GM20431 (cell line): ENCODE data around the gene ZNF862.
"Not testable (repeated sequence)": the region's sequence is repeated elsewhere in the genome, so short reads cannot be mapped to it uniquely, and the experiment has no call there.

Experiments used
- in situ Hi-C: fragments of 300-500 bp; cut with MseI, MboI; formaldehyde crosslinking; loops from one replicate; pipeline ENCODE4 v1.15.0; 2020; ENCODE audit warnings: low sequenced_read_pairs; ENCODE audit not compliant: unreplicated experiment

ZNF862 gene

DNA sequence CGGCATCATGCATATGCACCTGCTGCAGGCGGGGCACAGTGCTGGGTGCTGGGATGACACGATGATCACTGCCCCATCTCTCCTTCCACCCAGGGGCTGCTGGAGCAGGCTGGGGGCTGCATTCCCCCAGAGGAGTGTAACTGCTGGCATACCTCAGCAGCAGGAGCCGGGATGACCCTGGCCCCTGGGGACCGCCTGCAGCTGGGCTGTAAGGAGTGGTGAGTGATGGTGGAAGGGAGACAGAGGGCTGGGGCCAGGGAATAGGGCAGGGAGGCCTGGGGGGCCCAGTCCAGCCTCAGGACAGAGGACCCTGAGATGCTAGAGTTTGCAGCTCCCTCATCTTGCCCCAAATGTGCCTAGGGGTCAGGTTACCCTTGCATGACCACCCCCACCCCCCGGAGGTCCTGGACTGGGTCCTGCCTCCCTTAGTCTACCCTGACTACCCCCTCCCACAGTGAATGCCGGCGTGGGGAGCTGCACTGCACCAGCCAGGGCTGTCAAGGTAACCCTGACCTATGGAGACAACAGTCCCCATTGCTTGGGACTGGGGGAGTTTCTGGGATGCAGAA, 14.5 kb upstream of the ZNF862 start:
- in situ Hi-C loops = no loop called here

DNA sequence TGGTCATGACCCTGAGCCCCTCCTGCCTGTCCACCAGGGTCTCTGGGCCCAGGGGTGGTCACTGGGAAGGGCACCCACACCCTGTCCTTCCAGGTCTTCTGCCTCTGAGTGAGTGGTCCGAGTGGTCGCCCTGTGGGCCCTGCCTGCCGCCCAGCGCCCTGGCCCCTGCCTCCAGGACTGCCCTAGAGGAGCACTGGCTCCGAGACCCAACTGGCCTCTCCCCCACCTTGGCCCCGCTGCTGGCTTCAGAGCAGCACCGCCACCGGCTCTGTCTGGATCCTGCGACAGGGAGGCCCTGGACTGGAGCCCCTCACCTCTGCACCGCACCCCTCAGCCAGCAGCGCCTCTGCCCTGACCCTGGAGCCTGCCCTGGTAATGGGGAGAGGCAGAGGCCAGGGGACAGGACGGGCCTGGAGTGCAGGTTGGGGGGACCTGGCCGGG, 13.9 kb upstream of the ZNF862 start:
- in situ Hi-C loops = no loop called here

DNA sequence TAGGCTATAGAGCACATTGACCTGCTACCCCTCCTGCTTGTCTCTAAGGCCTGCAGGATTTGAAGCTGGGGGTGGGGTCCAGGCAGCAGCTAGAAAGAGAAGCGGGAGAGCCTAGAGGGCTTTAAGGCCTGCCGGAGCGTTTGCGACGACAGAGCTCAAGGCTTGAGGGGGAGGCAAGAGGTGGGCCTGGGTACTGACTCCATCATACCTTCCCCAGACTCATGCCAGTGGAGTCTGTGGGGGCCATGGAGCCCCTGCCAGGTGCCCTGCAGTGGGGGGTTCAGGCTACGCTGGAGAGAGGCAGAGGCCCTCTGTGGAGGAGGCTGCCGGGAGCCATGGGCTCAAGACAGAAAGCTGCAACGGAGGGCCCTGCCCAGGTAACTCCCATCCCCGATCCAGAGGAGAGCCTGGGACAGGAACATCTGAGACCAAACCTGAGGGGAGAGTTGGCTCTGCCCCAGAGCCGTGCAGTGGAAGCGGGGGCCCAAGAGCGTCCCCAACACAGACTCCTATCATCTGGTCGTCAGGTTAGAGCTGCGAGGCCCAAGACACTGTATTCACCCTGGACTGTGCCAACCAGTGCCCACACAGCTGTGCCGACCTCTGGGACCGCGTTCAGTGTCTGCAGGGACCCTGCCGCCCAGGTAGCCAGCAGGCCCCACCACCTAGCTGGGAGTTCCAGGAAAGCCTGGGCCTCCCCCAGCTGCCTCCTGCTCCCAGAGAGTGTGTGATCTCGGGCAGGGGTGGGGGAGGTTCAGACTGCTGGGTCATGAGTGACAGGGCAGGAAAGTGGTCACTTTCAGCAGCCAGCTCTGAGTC, 13.2 kb upstream of the ZNF862 start:
- in situ Hi-C loops = no loop called here

DNA sequence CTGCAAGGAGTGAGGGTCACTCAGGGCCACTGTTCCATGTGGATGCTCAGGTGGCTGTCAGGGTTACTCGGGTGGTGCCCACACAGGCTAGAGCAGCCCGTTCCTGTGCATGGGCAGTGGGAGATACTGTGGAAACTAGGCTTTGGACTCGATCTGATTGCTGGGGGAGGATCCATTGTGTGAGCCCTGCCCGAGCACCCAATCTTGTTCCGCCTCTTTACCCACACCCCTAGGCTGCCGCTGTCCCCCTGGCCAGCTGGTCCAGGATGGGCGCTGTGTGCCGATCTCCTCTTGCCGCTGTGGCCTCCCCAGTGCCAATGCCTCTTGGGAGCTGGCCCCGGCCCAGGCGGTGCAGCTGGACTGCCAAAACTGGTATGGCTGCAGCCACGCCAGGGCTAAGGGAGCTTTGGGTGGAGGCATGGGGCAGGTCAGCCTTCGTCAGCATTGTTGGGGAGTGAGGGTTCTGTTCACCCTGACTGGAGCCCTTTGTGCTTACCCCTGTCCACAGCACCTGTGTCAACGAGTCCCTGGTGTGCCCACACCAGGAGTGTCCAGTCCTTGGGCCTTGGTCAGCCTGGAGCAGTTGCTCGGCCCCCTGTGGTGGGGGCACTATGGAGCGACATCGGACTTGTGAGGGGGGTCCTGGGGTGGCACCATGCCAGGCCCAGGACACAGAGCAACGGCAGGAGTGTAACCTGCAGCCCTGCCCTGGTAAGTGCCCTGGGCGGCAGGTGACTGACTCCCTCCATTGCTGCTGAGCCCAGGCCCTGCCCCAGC, 12.4 kb upstream of the ZNF862 start:
- in situ Hi-C loops = no loop called here

DNA sequence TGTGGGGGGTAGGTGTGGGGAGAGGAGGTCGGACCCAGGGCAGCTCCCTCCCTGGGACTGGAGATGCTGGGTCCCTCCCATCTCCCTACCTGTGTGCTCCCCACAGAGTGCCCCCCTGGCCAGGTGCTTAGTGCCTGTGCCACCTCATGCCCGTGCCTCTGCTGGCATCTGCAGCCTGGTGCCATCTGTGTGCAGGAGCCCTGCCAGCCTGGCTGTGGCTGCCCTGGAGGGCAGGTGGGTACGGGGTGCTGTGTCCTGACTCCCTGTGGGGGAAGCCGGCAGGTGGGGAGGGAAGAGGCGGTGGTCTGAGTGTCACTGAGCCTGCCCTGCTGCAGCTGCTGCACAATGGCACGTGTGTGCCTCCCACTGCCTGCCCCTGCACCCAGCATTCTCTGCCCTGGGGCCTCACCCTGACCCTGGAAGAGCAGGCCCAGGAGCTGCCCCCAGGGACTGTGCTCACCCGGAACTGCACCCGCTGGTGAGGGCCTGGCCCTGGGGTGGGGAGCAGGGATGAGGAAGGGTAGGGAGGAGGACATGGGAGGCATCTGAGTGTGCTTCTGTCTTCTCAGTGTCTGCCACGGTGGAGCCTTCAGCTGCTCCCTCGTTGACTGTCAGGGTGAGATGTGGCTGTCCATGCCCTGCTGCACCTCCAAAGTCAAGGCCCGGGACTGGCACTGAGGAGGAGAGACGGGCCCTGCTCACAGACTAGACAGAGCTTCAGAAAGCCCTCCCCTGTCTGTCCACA, 11.7 kb upstream of the ZNF862 start:
- in situ Hi-C loops = no loop called here

DNA sequence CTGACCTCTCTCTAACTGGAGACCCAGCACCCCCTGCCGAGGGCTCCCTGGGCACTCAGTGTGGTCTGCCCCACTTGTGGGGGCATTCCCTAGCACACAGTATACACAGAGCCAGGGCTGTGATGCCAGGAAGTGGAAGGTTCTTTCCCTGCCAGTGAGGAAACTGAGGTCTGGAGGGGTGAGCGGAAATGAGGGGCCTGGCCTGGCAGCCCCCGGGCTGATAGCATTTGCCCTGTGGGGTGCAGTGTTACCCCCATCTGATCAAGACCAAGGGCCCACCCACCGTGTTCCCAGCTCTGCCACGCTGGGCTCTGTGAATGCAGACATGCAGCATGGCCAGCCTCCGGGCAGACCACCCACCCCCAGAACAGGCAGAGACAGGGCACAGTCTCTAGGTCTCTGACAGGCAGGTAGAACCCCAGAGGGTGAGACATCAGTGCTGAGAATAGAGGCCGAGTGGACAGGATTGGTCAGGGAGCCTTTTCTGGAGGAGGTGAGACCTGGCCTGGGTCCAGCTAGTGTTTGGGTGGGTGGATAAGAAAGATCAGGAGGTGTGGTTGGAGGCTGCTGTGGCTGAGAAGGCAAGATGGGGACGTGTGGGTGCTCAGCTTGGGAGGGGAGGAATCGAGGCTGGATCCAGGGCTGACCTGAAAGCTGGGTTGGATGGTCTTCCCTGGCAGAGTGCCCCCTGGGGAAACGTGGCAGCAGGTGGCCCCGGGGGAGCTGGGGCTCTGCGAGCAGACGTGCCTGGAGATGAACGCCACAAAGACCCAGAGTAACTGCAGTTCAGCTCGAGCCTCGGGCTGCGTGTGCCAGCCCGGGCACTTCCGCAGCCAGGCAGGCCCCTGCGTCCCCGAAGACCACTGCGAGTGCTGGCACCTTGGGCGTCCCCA, 10.8 kb upstream of the ZNF862 start:
- in situ Hi-C loops = no loop called here

DNA sequence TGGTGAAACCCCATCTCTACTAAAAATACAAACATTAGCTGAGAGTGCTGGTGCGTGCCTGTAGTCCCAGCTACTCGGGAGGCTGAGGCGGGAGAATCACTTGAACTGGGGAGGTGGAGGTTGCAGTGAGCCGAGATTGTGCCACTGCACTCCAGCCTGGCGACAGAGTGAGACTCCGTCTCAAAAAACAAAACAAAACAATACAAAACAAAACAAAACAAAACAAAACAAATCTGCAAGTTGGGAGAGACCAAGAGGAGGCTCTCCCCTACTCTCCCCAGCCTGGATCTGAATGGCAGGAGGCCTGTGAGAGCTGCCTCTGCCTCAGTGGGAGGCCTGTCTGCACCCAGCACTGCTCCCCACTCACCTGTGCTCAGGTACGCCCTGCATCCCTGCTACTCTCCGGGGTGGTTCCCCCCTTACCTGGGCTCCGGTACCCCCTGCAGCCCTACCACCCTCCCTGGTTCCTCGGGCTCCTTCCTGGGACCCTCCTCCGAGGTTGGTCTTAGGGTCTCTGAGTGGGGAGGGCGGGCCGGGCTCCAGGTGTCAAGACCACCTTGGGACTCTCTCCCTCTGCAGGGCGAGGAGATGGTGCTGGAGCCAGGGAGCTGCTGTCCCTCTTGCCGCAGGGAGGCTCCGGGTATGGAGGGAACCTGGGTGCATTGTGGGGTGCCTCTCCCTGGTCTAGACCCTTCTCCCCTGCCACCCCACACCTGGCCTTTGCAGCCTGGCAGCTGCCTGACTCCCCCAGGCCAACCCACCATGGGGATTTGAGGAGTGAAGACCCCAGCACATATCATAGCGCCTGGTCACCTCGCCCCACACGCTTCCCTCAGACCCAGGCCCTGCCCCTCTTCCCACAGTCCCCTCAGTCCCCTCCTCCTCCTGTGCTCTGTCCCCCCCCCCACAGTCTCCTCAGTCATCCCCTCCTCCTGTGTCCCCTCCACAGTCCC, 9.5 kb upstream of the ZNF862 start:
- in situ Hi-C loops = no loop called here

DNA sequence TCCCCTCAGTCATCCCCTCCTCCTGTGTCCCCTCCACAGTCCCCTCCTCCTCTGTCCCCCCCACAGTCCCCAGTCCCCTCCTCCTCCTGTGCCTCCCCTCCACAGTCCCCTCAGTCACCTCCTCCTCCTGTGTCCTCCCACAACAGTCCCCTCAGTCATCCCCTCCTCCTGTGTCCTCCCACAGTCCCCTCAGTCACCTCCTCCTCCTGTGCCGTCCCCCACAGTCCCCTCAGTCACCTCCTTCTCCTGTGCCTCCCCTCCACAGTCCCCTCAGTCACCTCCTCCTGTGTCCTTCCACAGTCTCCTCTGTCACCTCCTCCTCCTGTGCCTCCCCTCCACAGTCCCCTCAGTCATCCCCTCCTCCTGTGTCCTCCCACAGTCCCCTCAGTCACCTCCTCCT, 7.6 kb upstream of the ZNF862 start:
- in situ Hi-C loops = not testable (repeated sequence)

DNA sequence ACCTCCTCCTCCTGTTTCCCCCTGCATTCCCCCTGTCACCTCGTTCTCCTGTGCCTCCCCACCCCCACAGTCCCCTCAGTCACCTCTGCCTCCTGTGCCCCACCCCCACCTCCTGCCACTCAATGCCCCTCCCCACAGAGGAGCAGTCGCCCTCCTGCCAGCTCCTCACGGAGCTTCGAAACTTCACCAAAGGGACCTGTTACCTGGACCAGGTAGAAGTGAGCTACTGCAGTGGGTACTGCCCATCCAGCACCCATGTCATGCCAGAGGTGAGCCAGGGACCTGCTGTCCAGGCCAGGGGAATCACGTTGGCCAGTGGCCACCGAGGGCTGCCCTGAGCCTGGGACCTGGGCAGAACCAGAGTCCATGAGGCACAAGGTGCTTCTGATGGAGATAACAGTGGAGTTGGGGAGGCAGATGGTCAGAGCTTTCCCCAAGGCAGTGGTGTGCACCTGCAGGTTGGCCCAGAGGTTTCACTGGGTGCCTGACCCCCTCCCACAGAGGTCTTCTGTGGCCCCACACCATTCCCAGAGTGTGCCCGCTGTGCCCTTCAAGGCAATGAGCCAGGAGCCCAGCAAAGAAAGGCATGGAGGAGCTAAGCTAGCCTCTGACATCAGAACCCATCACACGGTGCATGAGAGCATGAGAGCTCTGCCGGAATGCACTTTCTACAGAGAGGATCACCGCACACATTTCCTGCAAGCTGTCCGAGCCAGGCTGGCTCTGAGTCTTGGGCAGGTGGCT, 7.0 kb upstream of the ZNF862 start:
- in situ Hi-C loops = no loop called here

DNA sequence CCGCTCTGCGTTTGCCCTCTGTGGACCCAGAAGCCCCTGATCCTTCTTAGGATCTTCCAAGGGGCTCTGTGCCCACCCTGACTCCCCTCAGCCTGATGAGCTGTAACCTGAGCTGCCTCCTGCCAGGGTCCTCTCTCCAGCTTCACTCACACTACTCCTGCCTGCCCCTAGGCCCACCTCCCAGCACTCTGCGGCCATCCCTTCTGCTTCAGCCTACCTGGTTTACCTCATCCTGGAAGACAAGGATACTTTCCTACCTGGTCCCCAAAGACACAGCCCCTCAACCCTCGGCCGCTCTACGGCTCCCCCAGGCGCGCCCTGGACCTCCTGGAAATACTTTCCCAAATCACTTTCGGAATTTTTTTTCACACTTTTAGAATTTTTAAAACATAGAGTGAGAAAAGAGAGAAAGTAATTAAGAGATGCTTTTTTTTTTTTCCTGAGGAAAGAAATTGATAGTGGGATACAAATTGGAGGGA, 6.4 kb upstream of the ZNF862 start:
- in situ Hi-C loops = no loop called here

DNA sequence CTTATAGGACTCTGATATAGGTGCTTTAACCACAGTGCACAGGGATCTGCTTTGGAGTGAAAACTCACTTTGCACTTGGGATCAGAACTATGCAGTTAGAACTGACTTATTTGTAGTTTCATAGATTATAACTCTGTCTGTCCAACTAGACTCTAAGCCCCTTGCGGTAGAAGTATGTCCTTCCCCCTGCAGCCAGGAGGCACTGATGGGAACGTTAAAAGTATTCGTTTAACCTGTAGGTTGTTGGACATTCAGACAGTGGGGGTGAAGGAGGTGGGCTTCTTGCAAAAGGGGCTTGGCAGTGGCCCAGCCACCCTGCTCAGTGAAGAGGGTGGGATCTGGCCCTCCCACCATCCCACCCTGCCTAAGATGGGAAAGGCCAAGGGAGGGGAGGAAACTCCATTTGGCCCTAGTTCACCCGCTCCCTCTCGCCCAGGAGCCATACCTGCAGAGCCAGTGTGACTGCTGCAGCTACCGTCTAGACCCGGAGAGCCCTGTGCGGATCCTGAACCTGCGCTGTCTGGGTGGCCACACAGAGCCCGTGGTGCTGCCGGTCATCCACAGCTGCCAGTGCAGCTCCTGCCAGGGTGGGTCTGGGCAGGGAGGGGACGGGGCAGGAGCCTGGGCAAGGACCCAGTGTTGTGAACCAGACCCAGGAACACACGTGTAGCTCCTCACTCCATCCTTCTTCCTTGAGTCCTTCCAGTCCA, 5.7 kb upstream of the ZNF862 start:
- in situ Hi-C loops = no loop called here

DNA sequence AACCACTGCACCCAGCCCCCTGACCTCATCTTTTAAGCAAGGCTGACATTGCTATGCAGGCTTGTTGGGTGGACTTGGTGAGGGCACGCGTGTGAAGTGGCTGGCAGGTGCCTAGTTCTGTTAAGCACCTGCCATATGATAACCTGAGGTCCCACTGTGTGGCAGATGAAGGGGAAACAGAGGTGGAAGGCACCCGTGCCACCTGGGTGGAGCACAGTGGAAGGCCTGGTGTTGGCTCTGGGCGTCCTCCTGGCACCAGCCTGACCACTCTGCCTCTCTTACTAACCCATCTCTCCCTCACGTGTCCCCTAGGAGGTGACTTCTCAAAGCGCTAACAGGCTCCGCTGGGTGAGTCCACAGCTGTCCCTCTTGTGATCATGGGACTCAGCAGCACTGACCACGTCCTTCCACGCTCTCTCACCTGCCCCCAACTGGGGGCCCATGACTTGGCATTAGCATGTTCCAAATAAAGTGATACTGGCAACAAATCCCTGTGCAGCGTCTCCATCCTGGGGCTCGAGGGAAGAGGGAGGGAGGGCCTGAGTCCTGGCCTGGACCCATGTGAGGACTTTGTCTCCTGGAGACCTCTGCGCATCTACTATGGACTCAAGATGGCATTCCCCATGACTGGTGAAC, 4.6 kb upstream of the ZNF862 start:
- in situ Hi-C loops = no loop called here

DNA sequence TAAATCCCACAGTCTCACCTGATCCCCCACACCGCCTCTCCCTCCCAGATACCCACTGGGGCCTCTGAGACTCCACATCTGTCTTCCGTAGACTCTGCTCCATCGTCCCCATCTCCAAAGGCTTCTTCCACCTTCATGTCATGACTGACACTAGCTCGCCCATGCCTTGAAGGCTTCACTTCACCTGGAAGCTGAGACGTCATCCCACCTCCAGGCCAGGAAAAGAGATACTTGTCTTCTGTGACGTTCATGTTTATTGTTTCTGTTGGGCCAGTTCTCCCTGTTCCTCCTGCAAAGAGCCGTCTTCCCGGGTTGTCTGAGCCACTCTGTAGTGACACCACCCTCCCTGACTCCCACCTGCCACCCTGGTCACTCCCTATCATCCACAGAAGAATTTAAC, 3.6 kb upstream of the ZNF862 start:
- in situ Hi-C loops = no loop called here

DNA sequence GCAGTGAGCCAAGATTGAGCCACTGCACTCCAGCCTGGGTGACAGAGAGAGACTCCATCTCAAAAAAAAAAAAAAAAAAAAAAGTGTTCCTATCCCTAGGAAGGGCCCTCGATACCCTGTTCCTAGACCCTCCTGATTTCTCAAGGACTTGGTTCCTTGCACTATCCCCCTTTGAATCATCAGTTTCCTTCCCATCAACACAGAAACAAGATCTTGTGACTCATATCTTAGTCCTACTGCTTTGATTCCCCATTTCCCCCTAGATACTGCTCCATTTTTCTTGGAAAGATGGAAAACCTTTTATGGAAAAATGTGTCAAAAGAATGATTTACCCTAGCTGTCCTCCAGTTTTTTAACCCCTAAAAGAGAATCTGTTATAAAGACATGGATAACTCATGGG, 1.7 kb upstream of the ZNF862 start:
- in situ Hi-C loops = no loop called here

DNA sequence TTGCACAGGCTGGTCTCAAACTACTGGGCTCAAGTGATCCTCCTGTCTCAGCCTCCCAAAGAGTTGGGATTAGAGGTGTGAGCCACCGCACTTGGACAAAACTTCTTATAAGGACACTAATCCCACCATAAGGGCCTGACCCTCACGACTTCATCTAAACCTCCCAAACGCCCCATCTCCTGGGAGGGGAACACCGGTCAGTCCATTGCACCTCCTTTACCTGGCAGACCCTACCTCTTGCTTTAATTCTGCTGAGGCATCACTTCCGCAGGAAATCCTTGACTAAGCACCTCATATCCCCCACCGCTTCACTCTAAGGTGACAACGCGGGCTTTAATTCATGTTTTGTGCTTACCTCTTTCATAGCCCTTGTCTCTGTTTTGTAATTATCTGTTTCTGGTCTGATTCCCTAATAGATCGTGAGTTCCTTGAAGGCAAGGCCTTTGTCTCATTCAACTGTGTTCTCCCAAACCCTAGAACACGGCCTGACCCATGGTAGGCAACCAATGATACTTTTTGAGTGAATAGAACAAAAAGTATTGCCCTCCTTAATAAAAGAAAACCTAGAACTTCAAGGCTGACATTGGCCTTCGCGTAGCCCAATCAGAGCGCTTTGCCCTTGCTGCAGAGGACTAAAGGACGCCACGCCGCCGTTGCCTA, 481 bp upstream of the ZNF862 start:
- in situ Hi-C loops = no loop called here

DNA sequence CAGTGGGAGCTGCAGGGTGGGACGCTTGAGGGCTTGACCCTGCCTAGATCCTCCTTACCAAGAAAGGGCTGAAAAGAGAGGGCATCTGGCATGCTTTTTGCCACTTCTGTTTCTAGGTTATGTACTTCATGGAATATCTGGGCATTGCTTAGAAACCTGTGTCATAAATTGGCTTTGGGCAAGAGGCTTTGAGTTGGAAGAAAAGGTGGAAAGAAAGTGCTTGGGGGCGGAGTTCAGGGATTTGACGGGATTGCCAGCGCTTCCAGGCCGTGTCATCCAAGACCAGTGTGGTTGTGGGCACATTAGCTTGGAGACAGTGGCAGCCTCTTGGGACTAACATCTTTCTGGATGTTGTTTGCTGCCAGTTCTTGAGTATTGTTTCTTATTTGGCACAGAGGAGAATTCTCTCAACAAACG, 825 bp downstream of the ZNF862 start:
- in situ Hi-C loops = no loop called here
